HCT116 (cell line): ENCODE data around the gene FAM227B. TPM values are rescaled to one million over a fixed set of nuclear protein-coding genes. Genes with fewer than 3 reads are reported as not detected.

Experiments used
- ATAC-seq: fragments of 200-7000 bp; cut with Tn5 transposase; 2 replicates; pipeline ENCODE4 v1.9.1; 2020; ENCODE audit warnings: mild to moderate bottlenecking, moderate library complexity
- BruUV-seq: library from RNA; stranded (reverse); fragments of 400-500 nt; replicated peaks from 2 replicates; lab custom pipeline; 2021; lab: Mats Ljungman, UMichigan
- CTCF ChIA-PET: fragments of 300-600 bp; sonication (Branson Sonifier 250); formaldehyde crosslinking; loops from one replicate; lab custom pipeline; 2021; ENCODE audit warnings: antibody characterized with exemption; lab: Charles Lee
- POLR2A ChIA-PET: fragments of 300-600, 350-600 bp; sonication (Branson Sonifier 250); formaldehyde crosslinking; loops from one replicate; lab custom pipeline; 2021; ENCODE audit warnings: antibody characterized with exemption; lab: Charles Lee
- RAD21 ChIA-PET, 2 experiments: fragments of 300-600 bp; sonication (Branson Sonifier 250); formaldehyde crosslinking; loops; one replicate each; lab custom pipeline; 2023; ENCODE audit warnings: low total read pairs in 2 of 2; ENCODE audit not compliant: uncharacterized antibody in 2 of 2, unreplicated experiment in 2 of 2, low non-redundant PET in 1 of 2; lab: Charles Lee
- DNase-seq: peaks from one replicate; pipeline ENCODE4 v3.0.0-alpha.2; 2010; ENCODE audit warnings: low read depth, low spot score
- H2AFZ ChIP-seq: fragments of 200-600 bp; shearing (Covaris generic), sonication (generic); 2 replicates; pipeline ENCODE4 v1.6.1; 2017; ENCODE audit warnings: low read depth, mixed run types, mixed read lengths, antibody characterized with exemption, low read length; ENCODE audit not compliant: poor library complexity, severe bottlenecking
- H3K27ac ChIP-seq: 2 replicates; pipeline ENCODE4 v1.5.1; 2012; ENCODE audit warnings: low read depth, low read length
- H3K27me3 ChIP-seq: fragments of 200-600 bp; sonication (generic); 2 replicates; pipeline ENCODE4 v1.6.1; 2016; ENCODE audit warnings: mixed run types, low read length, mixed read lengths; ENCODE audit not compliant: insufficient read depth
- H3K36me3 ChIP-seq, 2 experiments: fragments of 200-500 bp in 1 of 2; fragments of 200-600 bp in 1 of 2; sonication (Bioruptor generic) in 1 of 2; sonication (generic) in 1 of 2; 2 replicates each; pipeline versions ENCODE4 v1.5.1 to v1.6.1; 2014 to 2016; ENCODE audit warnings: low read length in 2 of 2, inconsistent platforms in 1 of 2, mixed read lengths in 1 of 2, mixed run types in 1 of 2; ENCODE audit not compliant: insufficient read depth in 2 of 2, control insufficient read depth in 1 of 2
- H3K4me1 ChIP-seq, 2 experiments: fragments of 200-600 bp in 1 of 2; sonication (generic) in 1 of 2; 2 replicates each; pipeline versions ENCODE4 v1.5.1 to v1.6.1; 2012 to 2017; ENCODE audit warnings: low read length in 2 of 2, inconsistent platforms in 1 of 2, mild to moderate bottlenecking in 1 of 2, mixed read lengths in 1 of 2, mixed run types in 1 of 2, moderate library complexity in 1 of 2; ENCODE audit not compliant: insufficient read depth in 2 of 2, control insufficient read depth in 1 of 2
- H3K4me2 ChIP-seq: fragments of 200-600 bp; sonication (generic); 2 replicates; pipeline ENCODE4 v1.6.1; 2017; ENCODE audit warnings: mixed run types, low read length, mixed read lengths
- H3K4me3 ChIP-seq, 2 experiments: fragments of 200-600 bp in 1 of 2; sonication (generic) in 1 of 2; replicated peaks in 1 of 2; 2 replicates each; pipeline ENCODE4 v1.5.1; 2011 to 2016; ENCODE audit warnings: low read length in 2 of 2, control low read depth in 1 of 2, low read depth in 1 of 2, mild to moderate bottlenecking in 1 of 2, mixed read lengths in 1 of 2, mixed run types in 1 of 2
- H3K79me2 ChIP-seq: fragments of 200-600 bp; sonication (generic); 2 replicates; pipeline ENCODE4 v1.6.1; 2017; ENCODE audit warnings: mild to moderate bottlenecking, mixed run types, low read length, moderate library complexity, mixed read lengths; ENCODE audit not compliant: insufficient read depth
- H3K9ac ChIP-seq: fragments of 200-600 bp; sonication (generic); 2 replicates; pipeline ENCODE4 v1.6.1; 2016; ENCODE audit warnings: low read length, mixed read lengths
- H3K9me2 ChIP-seq: fragments of 200-600 bp; sonication (generic), shearing (Covaris generic); 2 replicates; pipeline ENCODE4 v1.6.1; 2017; ENCODE audit warnings: mixed run types, mild to moderate bottlenecking, moderate library complexity; ENCODE audit not compliant: insufficient read depth
- H3K9me3 ChIP-seq, 2 experiments: fragments of 200-500 bp in 1 of 2; fragments of 200-600 bp in 1 of 2; sonication (Bioruptor generic) in 1 of 2; sonication (generic) in 1 of 2; 2 replicates each; pipeline ENCODE4 v1.6.1; 2014 to 2017; ENCODE audit warnings: low read length in 2 of 2, mixed read lengths in 2 of 2, inconsistent platforms in 1 of 2, low read depth in 1 of 2, mild to moderate bottlenecking in 1 of 2, mixed run types in 1 of 2, moderate library complexity in 1 of 2; ENCODE audit not compliant: control insufficient read depth in 1 of 2, insufficient read depth in 1 of 2
- H4K20me1 ChIP-seq: fragments of 200-600 bp; sonication (generic), shearing (Covaris generic); 2 replicates; pipeline ENCODE4 v1.6.1; 2017; ENCODE audit warnings: mixed run types, mild to moderate bottlenecking, moderate library complexity; ENCODE audit not compliant: insufficient read depth
- CBX3 ChIP-seq: IDR thresholded peaks from 2 replicates; pipeline ENCODE4 v1.6.1; 2012; ENCODE audit warnings: low read depth
- EGR1 ChIP-seq: IDR thresholded peaks from 2 replicates; pipeline ENCODE4 v1.6.1; 2012; ENCODE audit warnings: low read depth
- EZH2phosphoT487 ChIP-seq: fragments of 200-600 bp; IDR thresholded peaks from 2 replicates; pipeline ENCODE4 v1.6.1; 2018; ENCODE audit warnings: antibody characterized with exemption, borderline replicate concordance
- POLR2AphosphoS5 ChIP-seq: IDR thresholded peaks from 2 replicates; pipeline ENCODE4 v1.6.1; 2011; ENCODE audit warnings: mild to moderate bottlenecking, low read depth, low read length, moderate library complexity
- RAD21 ChIP-seq: IDR thresholded peaks from 2 replicates; pipeline ENCODE4 v1.6.1; 2012; ENCODE audit warnings: low read depth, mild to moderate bottlenecking
- SIN3A ChIP-seq: IDR thresholded peaks from 2 replicates; pipeline ENCODE4 v1.6.1; 2012; ENCODE audit warnings: low read depth
- SP1 ChIP-seq: IDR thresholded peaks from 2 replicates; pipeline ENCODE4 v1.6.1; 2012; ENCODE audit warnings: low read depth
- SRF ChIP-seq: IDR thresholded peaks from 2 replicates; pipeline ENCODE4 v1.6.1; 2012; ENCODE audit warnings: low read depth
- YY1 ChIP-seq: IDR thresholded peaks from 2 replicates; pipeline ENCODE4 v1.6.1; 2011; ENCODE audit warnings: low read length, low read depth, moderate library complexity, mild to moderate bottlenecking; ENCODE audit not compliant: insufficient replicate concordance; ENCODE audit errors: extremely low read depth
- ZBTB33 ChIP-seq: IDR thresholded peaks from 2 replicates; pipeline ENCODE4 v1.6.1; 2011; ENCODE audit warnings: mild to moderate bottlenecking, low read length, moderate library complexity; ENCODE audit not compliant: insufficient replicate concordance; ENCODE audit errors: extremely low read depth
- ZFX ChIP-seq: fragments of 450-650 bp; IDR thresholded peaks from 2 replicates; pipeline ENCODE4 v1.6.1; 2017
- intact Hi-C: fragments of 100-400 bp; cut with micrococcal nuclease; formaldehyde crosslinking; loops from 2 replicates; pipeline ENCODE4 v1.10.0; 2022
- total RNA-seq: library from RNA; stranded (reverse); gene quantifications from one replicate; pipeline ENCODE4 v1.2.1, GENCODE V29; 2021; ENCODE audit not compliant: unreplicated experiment
- TF ChIP-seq, protein P1 (sequence below): IDR thresholded peaks from 2 replicates; pipeline ENCODE4 v1.6.1; 2012

Gene FAM227B
- total RNA-seq, 1 experiment from 2014 or later = 6.9 TPM

- Histone ChIP-seq H2AFZ (no peak overlapping the region), H3K36me3 (no peaks in the 10 kb centered on the region), H3K27ac (no peak overlapping the region), H3K4me2 (no peak overlapping the region), H3K4me3 (no peak overlapping the region), H4K20me1 (no peaks in the 10 kb centered on the region), H3K79me2 (no peaks in the 10 kb centered on the region)
- CTCF ChIA-PET = no interaction called here
- RAD21 ChIA-PET = no interaction called here
- DNase-seq = no peak
- no TSS peak for BruUV-seq
- POLR2A ChIA-PET = no interaction called here
- no peak for ATAC-seq
- TF ChIP-seq SIN3A (no peak), EZH2phosphoT487 (no peak), ZBTB33 (no peak), YY1 (no peak), EGR1 (no peak), ZFX (no peak)
- TF ChIP-seq, all 23 proteins: peak for 0
- Histone ChIP-seq H3K9ac (no peak overlapping the region), H3K9me2 (no peaks in the 10 kb centered on the region), H3K9me3 (no peaks in the 10 kb centered on the region), H3K27me3 (no peaks in the 10 kb centered on the region), H3K4me1 (no peaks in the 10 kb centered on the region)
- intact Hi-C loops = no loop called here
These were observed 190.6 kb downstream of the FAM227B start for GRCh38 chr15:49430046-49430445.

- H3K9ac ChIP-seq = no peak overlapping the region
- ATAC-seq = no peak
- H3K4me3 ChIP-seq = no peak overlapping the region
- no peak overlapping the region for H3K27ac ChIP-seq
- CTCF ChIA-PET = no interaction called here
- no peaks in the 10 kb centered on the region for H3K27me3 ChIP-seq
- H4K20me1 ChIP-seq = no peaks in the 10 kb centered on the region
- no peak for DNase-seq
- no TSS peak for BruUV-seq
- H3K9me2 ChIP-seq = no peaks in the 10 kb centered on the region
- RAD21 ChIA-PET = no interaction called here
- no peaks in the 10 kb centered on the region for H3K36me3 ChIP-seq
- H3K79me2 ChIP-seq = no peaks in the 10 kb centered on the region
- no peak overlapping the region for H3K4me2 ChIP-seq
- H3K9me3 ChIP-seq = no peaks in the 10 kb centered on the region
- no peak overlapping the region for H2AFZ ChIP-seq
- H3K4me1 ChIP-seq = no peaks in the 10 kb centered on the region
- POLR2A ChIA-PET = no interaction called here
- TF ChIP-seq RAD21 (no peak), ZBTB33 (no peak), SP1 (no peak), POLR2AphosphoS5 (no peak), SRF (no peak), CBX3 (no peak)
- TF ChIP-seq, protein P1, sequence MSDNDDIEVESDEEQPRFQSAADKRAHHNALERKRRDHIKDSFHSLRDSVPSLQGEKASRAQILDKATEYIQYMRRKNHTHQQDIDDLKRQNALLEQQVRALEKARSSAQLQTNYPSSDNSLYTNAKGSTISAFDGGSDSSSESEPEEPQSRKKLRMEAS = no peak
- intact Hi-C loops = loop anchor here (10.0 kb wide), 1 partner anchor 1074 kb away; no protein-coding TSS in a partner anchor
These were observed 192.1 kb downstream of the FAM227B start for GRCh38 chr15:49428409-49429095.
